ENCODE measurements around the gene MCCC1.

DNA sequence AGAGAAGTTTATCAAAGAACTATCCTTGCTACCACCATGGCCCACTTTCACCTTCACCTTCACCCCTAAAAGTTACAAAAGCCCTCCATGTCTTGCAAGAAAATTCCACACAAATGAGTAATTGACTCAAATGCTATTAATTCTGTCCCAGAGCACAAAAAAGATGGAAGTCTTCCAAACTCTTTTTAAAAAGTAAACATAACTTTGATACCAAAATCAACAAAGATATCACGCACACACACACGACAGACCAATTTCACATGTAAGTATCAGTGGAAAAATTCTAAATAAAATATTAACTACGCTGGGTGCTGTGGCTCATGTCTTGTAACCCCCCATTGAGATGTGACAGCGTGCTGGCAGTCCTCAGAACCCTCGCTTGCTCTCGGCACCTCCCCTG lies 1.1 kb upstream of the MCCC1 start:
- TF ChIP-seq, protein P1, sequence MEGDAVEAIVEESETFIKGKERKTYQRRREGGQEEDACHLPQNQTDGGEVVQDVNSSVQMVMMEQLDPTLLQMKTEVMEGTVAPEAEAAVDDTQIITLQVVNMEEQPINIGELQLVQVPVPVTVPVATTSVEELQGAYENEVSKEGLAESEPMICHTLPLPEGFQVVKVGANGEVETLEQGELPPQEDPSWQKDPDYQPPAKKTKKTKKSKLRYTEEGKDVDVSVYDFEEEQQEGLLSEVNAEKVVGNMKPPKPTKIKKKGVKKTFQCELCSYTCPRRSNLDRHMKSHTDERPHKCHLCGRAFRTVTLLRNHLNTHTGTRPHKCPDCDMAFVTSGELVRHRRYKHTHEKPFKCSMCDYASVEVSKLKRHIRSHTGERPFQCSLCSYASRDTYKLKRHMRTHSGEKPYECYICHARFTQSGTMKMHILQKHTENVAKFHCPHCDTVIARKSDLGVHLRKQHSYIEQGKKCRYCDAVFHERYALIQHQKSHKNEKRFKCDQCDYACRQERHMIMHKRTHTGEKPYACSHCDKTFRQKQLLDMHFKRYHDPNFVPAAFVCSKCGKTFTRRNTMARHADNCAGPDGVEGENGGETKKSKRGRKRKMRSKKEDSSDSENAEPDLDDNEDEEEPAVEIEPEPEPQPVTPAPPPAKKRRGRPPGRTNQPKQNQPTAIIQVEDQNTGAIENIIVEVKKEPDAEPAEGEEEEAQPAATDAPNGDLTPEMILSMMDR (IDR thresholded peaks at IDR 0.05 in 4 of 5, conservative IDR thresholded peaks at IDR 0.05 in 1 of 5), result no peak
- TF ChIP-seq POLR2A (IDR thresholded peaks at IDR 0.05), result no peak

Data from gastrocnemius medialis (tissue), 4 donors.